Measurements from ENCODE around the gene IPO11.

Gene IPO11

DNA sequence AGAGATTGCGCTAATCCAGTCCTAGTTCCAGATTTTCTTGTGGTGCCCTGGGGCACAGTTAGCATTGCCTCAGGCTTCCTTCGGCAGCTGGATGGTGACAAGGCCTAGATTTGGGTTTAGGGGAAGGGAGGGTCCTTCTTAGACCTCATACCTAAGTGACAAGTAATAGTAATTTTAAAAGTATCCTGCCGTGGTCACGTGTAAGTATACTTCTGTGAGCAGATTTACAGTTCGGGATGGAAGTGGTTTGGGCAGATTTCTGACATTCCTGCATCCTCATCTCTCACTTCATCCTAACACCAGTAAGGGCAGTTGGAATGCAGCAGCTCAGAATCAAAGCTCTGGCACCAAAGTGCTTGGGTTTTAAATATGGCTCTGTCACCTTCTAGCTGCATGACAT is 237.6 kb downstream of the IPO11 start:
- TF ChIP-seq CSDC2 (CRISPR knock-in tag; IDR thresholded peaks at IDR 0.05) (no peak), ZNF565 (CRISPR knock-in tag; conservative IDR thresholded peaks at IDR 0.05; ENCODE audit: low read depth) (no peak), PPARA (CRISPR knock-in tag; IDR thresholded peaks at IDR 0.05; ENCODE audit: borderline replicate concordance) (no peak), GLIS3 (CRISPR knock-in tag; IDR thresholded peaks at IDR 0.05) (no peak), TOX (CRISPR knock-in tag; IDR thresholded peaks at IDR 0.05; ENCODE audit: borderline replicate concordance) (no peak), TCF4 (CRISPR knock-in tag; IDR thresholded peaks at IDR 0.05; ENCODE audit: borderline replicate concordance) (no peak), BACH2 (CRISPR knock-in tag; IDR thresholded peaks at IDR 0.05; ENCODE audit: borderline replicate concordance) (no peak), ZFP30 (CRISPR knock-in tag; IDR thresholded peaks at IDR 0.05) (no peak), ZNF8 (CRISPR knock-in tag; IDR thresholded peaks at IDR 0.05) (no peak), ESRRG (CRISPR knock-in tag; IDR thresholded peaks at IDR 0.05) (no peak), RARB (CRISPR knock-in tag; IDR thresholded peaks at IDR 0.05) (no peak), ZNF70 (CRISPR knock-in tag; IDR thresholded peaks at IDR 0.05) (no peak), ARNTL (CRISPR knock-in tag; IDR thresholded peaks at IDR 0.05; ENCODE audit: borderline replicate concordance, low read depth) (no peak), SNAI2 (CRISPR knock-in tag; IDR thresholded peaks at IDR 0.05) (no peak), ZFP3 (CRISPR knock-in tag; IDR thresholded peaks at IDR 0.05) (no peak)
- TF ChIP-seq, protein P1, sequence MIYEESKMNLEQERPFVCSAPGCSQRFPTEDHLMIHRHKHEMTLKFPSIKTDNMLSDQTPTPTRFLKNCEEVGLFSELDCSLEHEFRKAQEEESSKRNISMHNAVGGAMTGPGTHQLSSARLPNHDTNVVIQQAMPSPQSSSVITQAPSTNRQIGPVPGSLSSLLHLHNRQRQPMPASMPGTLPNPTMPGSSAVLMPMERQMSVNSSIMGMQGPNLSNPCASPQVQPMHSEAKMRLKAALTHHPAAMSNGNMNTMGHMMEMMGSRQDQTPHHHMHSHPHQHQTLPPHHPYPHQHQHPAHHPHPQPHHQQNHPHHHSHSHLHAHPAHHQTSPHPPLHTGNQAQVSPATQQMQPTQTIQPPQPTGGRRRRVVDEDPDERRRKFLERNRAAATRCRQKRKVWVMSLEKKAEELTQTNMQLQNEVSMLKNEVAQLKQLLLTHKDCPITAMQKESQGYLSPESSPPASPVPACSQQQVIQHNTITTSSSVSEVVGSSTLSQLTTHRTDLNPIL (CRISPR knock-in tag; IDR thresholded peaks at IDR 0.05; ENCODE audit: low read depth), result no peak
- TF ChIP-seq, protein P2, sequence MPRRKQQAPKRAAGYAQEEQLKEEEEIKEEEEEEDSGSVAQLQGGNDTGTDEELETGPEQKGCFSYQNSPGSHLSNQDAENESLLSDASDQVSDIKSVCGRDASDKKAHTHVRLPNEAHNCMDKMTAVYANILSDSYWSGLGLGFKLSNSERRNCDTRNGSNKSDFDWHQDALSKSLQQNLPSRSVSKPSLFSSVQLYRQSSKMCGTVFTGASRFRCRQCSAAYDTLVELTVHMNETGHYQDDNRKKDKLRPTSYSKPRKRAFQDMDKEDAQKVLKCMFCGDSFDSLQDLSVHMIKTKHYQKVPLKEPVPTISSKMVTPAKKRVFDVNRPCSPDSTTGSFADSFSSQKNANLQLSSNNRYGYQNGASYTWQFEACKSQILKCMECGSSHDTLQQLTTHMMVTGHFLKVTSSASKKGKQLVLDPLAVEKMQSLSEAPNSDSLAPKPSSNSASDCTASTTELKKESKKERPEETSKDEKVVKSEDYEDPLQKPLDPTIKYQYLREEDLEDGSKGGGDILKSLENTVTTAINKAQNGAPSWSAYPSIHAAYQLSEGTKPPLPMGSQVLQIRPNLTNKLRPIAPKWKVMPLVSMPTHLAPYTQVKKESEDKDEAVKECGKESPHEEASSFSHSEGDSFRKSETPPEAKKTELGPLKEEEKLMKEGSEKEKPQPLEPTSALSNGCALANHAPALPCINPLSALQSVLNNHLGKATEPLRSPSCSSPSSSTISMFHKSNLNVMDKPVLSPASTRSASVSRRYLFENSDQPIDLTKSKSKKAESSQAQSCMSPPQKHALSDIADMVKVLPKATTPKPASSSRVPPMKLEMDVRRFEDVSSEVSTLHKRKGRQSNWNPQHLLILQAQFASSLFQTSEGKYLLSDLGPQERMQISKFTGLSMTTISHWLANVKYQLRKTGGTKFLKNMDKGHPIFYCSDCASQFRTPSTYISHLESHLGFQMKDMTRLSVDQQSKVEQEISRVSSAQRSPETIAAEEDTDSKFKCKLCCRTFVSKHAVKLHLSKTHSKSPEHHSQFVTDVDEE (CRISPR knock-in tag; IDR thresholded peaks at IDR 0.05), result no peak
- no peak for ATAC-seq

DNA sequence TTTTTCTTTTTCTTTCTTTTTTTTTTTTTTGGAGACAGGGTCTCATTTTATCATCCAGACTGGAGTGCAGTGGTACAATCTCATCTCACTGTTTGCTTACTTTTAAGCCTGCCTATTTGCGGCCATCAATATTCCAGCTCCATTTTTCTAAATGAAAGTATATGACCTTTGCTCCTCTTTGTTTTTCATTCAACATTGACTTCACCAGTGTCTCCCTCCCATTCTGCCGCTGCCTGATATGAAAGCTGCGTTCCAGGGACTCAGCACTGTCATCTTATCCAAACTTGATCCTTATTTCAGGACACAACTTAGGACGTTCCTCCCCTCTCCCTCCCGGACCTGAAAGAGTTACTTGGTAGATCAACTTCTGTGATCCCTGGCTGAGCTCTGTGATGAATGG is 239.7 kb downstream of the IPO11 start:
- TF ChIP-seq ZNF565 (CRISPR knock-in tag; conservative IDR thresholded peaks at IDR 0.05; ENCODE audit: low read depth), result no peak
- TF ChIP-seq SNAI2 (CRISPR knock-in tag; IDR thresholded peaks at IDR 0.05), result no peak
- no peak for TF ChIP-seq CSDC2 (CRISPR knock-in tag; IDR thresholded peaks at IDR 0.05)
- no peak for TF ChIP-seq PPARA (CRISPR knock-in tag; IDR thresholded peaks at IDR 0.05; ENCODE audit: borderline replicate concordance)
- TF ChIP-seq ZNF70 (CRISPR knock-in tag; IDR thresholded peaks at IDR 0.05), result no peak
- TF ChIP-seq ISL1 (CRISPR knock-in tag; IDR thresholded peaks at IDR 0.05), result no peak
- TF ChIP-seq, protein P1 (CRISPR knock-in tag; IDR thresholded peaks at IDR 0.05; ENCODE audit: low read depth), result no peak
- TF ChIP-seq BACH2 (CRISPR knock-in tag; IDR thresholded peaks at IDR 0.05; ENCODE audit: borderline replicate concordance), result no peak
- TF ChIP-seq RARB (CRISPR knock-in tag; IDR thresholded peaks at IDR 0.05), result no peak
- no peak for TF ChIP-seq ZNF8 (CRISPR knock-in tag; IDR thresholded peaks at IDR 0.05)
- TF ChIP-seq ZC3H10 (CRISPR knock-in tag; IDR thresholded peaks at IDR 0.05), result no peak
- TF ChIP-seq TCF4 (CRISPR knock-in tag; IDR thresholded peaks at IDR 0.05; ENCODE audit: borderline replicate concordance), result no peak
- no peak for TF ChIP-seq ESRRG (CRISPR knock-in tag; IDR thresholded peaks at IDR 0.05)
- no peak for TF ChIP-seq GLIS3 (CRISPR knock-in tag; IDR thresholded peaks at IDR 0.05)
- TF ChIP-seq, protein P3, sequence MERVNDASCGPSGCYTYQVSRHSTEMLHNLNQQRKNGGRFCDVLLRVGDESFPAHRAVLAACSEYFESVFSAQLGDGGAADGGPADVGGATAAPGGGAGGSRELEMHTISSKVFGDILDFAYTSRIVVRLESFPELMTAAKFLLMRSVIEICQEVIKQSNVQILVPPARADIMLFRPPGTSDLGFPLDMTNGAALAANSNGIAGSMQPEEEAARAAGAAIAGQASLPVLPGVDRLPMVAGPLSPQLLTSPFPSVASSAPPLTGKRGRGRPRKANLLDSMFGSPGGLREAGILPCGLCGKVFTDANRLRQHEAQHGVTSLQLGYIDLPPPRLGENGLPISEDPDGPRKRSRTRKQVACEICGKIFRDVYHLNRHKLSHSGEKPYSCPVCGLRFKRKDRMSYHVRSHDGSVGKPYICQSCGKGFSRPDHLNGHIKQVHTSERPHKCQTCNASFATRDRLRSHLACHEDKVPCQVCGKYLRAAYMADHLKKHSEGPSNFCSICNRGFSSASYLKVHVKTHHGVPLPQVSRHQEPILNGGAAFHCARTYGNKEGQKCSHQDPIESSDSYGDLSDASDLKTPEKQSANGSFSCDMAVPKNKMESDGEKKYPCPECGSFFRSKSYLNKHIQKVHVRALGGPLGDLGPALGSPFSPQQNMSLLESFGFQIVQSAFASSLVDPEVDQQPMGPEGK (CRISPR knock-in tag; IDR thresholded peaks at IDR 0.05; ENCODE audit: borderline replicate concordance), result no peak
- no peak for TF ChIP-seq ZFP3 (CRISPR knock-in tag; IDR thresholded peaks at IDR 0.05)
- TF ChIP-seq ZFP30 (CRISPR knock-in tag; IDR thresholded peaks at IDR 0.05), result no peak
- TF ChIP-seq, protein P2 (CRISPR knock-in tag; IDR thresholded peaks at IDR 0.05), result no peak
- no peak for TF ChIP-seq ARNTL (CRISPR knock-in tag; IDR thresholded peaks at IDR 0.05; ENCODE audit: borderline replicate concordance, low read depth)
- no peak for TF ChIP-seq CSRNP3 (CRISPR knock-in tag; IDR thresholded peaks at IDR 0.05)
- no peak for ATAC-seq
